HG02885 (cell line): Measurements from ENCODE around the gene WNT9A.

Source experiments
- ATAC-seq: cut with Tn5 transposase; IDR thresholded peaks from one replicate; pipeline ENCODE4 v1.9.1; 2021; ENCODE audit warnings: mild to moderate bottlenecking; ENCODE audit not compliant: unreplicated experiment, poor library complexity

WNT9A gene

GRCh38 chr1:227900571-227901051, 47.1 kb downstream of the WNT9A start:
- ATAC-seq = no peak

- ATAC-seq = no peak
Observed at GRCh38 chr1:227899820-227900449, 47.8 kb downstream of the WNT9A start.

GRCh38 chr1:227899141-227899819, 48.5 kb downstream of the WNT9A start:
- ATAC-seq = no peak

GRCh38 chr1:227898502-227899140, 49.1 kb downstream of the WNT9A start:
- ATAC-seq = no peak

GRCh38 chr1:227897704-227898438, 49.9 kb downstream of the WNT9A start:
- ATAC-seq = no peak

GRCh38 chr1:227896710-227897655, 50.7 kb downstream of the WNT9A start:
- ATAC-seq = no peak

DNA sequence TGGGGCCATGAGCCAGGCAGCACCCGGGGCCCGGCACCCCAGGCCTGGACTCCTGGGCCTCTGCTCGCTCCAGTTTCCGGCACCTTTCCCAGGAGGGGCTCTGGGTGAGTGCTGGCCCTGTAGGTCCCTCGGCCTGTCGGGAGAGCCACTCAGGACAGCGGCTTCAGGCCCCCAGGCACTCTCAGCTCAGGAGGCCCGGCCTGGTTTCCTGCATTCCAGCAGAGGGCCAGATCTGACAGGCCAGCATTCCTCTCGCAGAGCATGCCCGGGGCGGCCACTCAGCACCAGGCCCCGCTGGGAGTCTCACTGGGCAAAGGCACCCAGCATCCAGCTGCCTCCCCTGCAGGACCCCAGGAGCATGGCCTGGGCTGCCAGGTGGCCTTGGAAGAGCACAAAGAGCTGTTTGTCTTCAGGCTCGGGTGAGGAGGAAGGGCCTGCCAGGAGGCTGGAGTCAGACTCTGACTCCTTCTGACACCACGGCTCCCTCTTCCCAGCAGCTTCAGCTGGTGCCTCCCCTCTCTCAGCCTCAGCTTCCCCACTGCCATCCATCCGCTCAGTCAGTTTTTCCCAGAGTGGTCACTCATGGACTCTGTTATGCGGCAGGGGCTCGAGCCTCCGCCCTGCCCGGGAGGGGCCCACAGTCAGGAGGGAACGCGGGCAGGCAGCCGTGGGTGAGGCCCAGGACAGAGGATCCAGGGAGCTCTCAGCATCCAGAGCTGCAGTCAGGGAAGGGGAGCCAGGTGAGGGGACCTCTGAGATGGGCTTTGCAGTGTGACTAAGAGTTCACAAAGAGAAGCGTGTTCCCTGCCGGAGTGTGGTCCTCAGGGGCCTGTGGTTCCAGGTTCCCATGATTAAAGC, 51.7 kb downstream of the WNT9A start:
- no peak for ATAC-seq

DNA sequence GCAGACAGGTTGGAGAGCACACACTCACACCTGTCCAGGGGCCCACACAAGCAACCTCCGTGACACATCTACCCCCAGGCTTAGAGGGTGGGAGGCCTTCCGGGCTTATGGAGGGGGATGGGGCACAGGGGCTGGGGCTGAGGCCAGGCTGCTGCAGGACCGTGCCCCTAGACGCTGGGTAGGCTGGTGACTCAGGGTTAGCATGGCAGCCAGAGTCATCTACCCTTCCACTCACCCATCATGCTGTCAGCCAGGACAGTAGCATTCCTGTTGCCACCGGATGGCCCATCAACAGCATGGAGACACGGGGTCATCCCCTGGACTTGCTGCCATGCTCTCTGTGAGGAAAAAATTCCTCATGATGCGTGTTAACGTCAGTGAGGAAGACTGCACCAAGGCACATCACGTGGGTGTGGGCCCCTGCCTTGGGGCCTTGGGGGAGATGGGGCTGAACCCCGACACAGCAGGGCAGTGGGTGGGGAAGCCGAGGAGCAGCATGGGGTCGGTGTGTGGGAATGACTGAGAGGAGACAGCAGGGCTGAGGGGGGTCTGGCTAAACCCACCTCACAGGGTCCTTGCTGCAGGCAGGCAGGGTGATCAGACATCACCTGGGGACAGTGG, 52.8 kb downstream of the WNT9A start:
- ATAC-seq = no peak

DNA sequence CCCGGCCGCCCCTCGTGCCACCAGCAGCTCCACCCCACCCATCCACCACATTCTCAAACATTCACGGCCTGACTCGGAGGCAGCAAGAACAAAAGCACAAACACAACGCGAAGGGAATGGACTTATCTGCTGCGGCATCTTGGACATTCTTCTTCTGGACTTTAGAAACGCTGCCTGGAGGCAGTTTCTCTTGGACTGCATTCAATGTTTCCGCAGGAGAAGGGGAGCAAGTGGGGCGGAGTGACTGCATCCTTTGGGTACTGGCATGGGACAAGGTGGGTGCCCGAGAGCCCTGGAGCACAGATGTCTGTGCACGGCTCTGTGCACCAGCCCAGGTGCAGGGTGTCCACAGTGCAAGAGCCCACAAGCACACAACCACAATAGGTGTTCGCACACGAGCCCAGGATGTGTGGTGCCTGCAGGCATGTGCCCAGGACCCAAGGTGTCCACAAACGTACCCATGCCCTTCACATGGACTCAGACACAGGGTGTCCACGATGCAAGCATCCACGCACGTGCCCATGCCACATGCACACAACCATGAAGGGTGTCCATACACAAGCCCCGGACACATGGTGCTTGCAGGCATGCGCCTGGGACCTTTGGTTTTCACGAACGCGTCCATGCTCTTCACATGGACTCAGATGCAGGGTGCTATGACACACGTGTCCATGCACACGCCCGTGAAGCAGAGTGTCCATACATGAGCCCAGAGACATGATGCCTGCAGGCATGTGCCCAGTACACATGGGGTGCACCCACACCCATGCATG, 53.6 kb downstream of the WNT9A start:
- ATAC-seq = no peak

DNA sequence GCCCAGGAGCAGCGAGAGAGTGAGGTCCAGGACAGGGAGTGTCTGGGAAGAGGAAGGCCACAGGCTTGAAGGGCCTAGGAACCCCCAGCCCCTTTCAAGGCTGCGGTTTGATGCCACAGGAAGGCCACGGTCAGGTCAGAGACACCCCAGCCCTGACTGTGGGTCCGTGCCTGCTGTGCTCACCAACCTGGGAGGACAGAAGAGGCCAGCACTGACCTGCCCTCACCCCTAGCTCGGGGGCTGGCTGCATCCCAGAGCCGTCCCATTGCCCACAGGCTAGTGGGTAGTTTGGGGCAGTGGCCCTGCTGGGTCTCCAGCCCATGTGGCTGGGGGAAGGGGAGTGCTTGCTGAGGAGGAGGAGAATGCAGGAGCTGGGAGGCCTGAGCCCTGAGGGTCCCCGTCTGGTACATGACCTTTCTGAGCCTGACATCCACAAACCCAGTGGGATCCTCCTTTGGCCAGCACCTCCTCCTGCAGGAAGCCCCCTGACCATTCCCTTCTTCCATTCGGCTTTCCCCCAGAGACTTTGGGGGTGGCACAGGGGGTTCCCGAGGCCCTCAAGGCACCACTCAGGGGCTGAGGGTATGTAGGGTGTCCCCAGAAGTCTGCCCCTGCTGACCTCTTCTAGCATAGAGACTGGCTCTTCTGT, 54.3 kb downstream of the WNT9A start:
- ATAC-seq = no peak

- no peak for ATAC-seq
Observed at GRCh38 chr1:227892489-227893299, 55.0 kb downstream of the WNT9A start.

- ATAC-seq = no peak
Observed at GRCh38 chr1:227891955-227892488, 55.7 kb downstream of the WNT9A start.

- ATAC-seq = no peak
Observed at GRCh38 chr1:227891223-227891954, 56.3 kb downstream of the WNT9A start.

- ATAC-seq = no peak
Observed at GRCh38 chr1:227890451-227891222, 57.1 kb downstream of the WNT9A start.
